IPS DF 19.7 (cell line): Measurements from ENCODE around the gene CDKL1.
"Not testable (repeated sequence)": the region's sequence is repeated elsewhere in the genome, so short reads cannot be mapped to it uniquely, and the experiment has no call there.

ENCODE experiments used
- DNase-seq: peaks from one replicate; pipeline ENCODE4 v3.0.0-alpha.2; 2013; ENCODE audit warnings: low read depth, low spot score

Gene CDKL1

GRCh38 chr14:50335389-50335788, 61.3 kb downstream of the CDKL1 start:
- DNase-seq, result no peak

- DNase-seq, result no peak
Measured at GRCh38 chr14:50334211-50334610, 62.5 kb downstream of the CDKL1 start.

- DNase-seq, result no peak
Measured at GRCh38 chr14:50333014-50333509, 63.6 kb downstream of the CDKL1 start.

GRCh38 chr14:50331596-50331995, 65.1 kb downstream of the CDKL1 start:
- DNase-seq, result no peak

- DNase-seq, result no peak
Measured at GRCh38 chr14:50321009-50321660, 75.5 kb downstream of the CDKL1 start.

GRCh38 chr14:50320283-50320682, 76.4 kb downstream of the CDKL1 start:
- DNase-seq, result no peak

- DNase-seq, result no peak
Measured at GRCh38 chr14:50319721-50320120, 77.0 kb downstream of the CDKL1 start.

- DNase-seq, result no peak
Measured at GRCh38 chr14:50319293-50319692, 77.4 kb downstream of the CDKL1 start.

- DNase-seq, result no peak
Measured at GRCh38 chr14:50318031-50318626, 78.6 kb downstream of the CDKL1 start.

GRCh38 chr14:50314098-50314497, 82.6 kb downstream of the CDKL1 start:
- not testable (repeated sequence) for DNase-seq

- DNase-seq, result no peak
Measured at GRCh38 chr14:50312734-50313054, 84.0 kb downstream of the CDKL1 start.

- no peak for DNase-seq
Measured at GRCh38 chr14:50311972-50312733, 84.5 kb downstream of the CDKL1 start, which contains the start of the genes DMAC2L and L2HGDH. Gene DMAC2L (plus strand): TSS chr14:50312324. CDS start chr14:50321488, 9,164 bp downstream. Gene L2HGDH (minus strand): TSS chr14:50312229. CDS start chr14:50312150, 79 bp downstream.

- no peak for DNase-seq
Measured at GRCh38 chr14:50311337-50311971, 85.2 kb downstream of the CDKL1 start.

GRCh38 chr14:50310445-50310844, 86.2 kb downstream of the CDKL1 start:
- no peak for DNase-seq

- no peak for DNase-seq
Measured at GRCh38 chr14:50308363-50308915, 88.2 kb downstream of the CDKL1 start.

- no peak for DNase-seq
Measured at GRCh38 chr14:50303744-50304471, 92.8 kb downstream of the CDKL1 start.

GRCh38 chr14:50301914-50302313, 94.8 kb downstream of the CDKL1 start:
- DNase-seq, result no peak

GRCh38 chr14:50299585-50299984, 97.1 kb downstream of the CDKL1 start:
- no peak for DNase-seq

- DNase-seq, result no peak
Measured at GRCh38 chr14:50290306-50290705, 106.4 kb downstream of the CDKL1 start.

- no peak for DNase-seq
Measured at GRCh38 chr14:50288146-50288545, 108.5 kb downstream of the CDKL1 start.

- DNase-seq, result no peak
Measured at GRCh38 chr14:50285861-50286260, 110.8 kb downstream of the CDKL1 start.
